ENCODE results near the gene CABLES1. TPM values are rescaled to one million over a fixed set of nuclear protein-coding genes. Genes with fewer than 3 reads are reported as not detected.

CABLES1 gene
- total and polyA plus RNA-seq, 3 donors from 2014 or later = 6.2 to 15.8 (median 12.0) TPM

- intact Hi-C loops (cut with DNase I; ENCODE audit: low total_unique reads) = no loop called here
- no peak for TF ChIP-seq POLR2A (IDR thresholded peaks at IDR 0.05)
- no peak for TF ChIP-seq CTCF (IDR thresholded peaks at IDR 0.05)
- no peaks in the 10 kb centered on the region for H3K27me3 ChIP-seq
- WGBS, 2 donors = 90 to 91% methylated on average over 12 to 13 of the region's 13 CpGs
- H3K4me1 ChIP-seq = no peaks in the 10 kb centered on the region
- H3K4me3 ChIP-seq = no peak overlapping the region
- no peaks in the 10 kb centered on the region for H3K9me3 ChIP-seq
- no peak for DNase-seq
- no peaks in the 10 kb centered on the region for H3K36me3 ChIP-seq (ENCODE audit: low read depth, missing control alignments)
- no peak overlapping the region for H3K27ac ChIP-seq
Observed at GRCh38 chr18:23177433-23178072, 42.3 kb downstream of the CABLES1 start.

- H3K36me3 ChIP-seq (ENCODE audit: low read depth, missing control alignments) = no peaks in the 10 kb centered on the region
- no peaks in the 10 kb centered on the region for H3K4me1 ChIP-seq
- H3K27me3 ChIP-seq = no peaks in the 10 kb centered on the region
- WGBS, 2 donors = 89 to 96% methylated on average over 4 to 7 of the region's 7 CpGs
- no peak overlapping the region for H3K4me3 ChIP-seq
- intact Hi-C loops (cut with DNase I; ENCODE audit: low total_unique reads) = no loop called here
- no peaks in the 10 kb centered on the region for H3K9me3 ChIP-seq
- TF ChIP-seq CTCF (IDR thresholded peaks at IDR 0.05) = no peak
- no peak for TF ChIP-seq POLR2A (IDR thresholded peaks at IDR 0.05)
- no peak overlapping the region for H3K27ac ChIP-seq
- no peak for DNase-seq
Observed at GRCh38 chr18:23178201-23178600, 42.9 kb downstream of the CABLES1 start.

GRCh38 chr18:23178661-23179081, 43.4 kb downstream of the CABLES1 start:
- Histone ChIP-seq H3K27ac (no peak overlapping the region), H3K27me3 (no peaks in the 10 kb centered on the region), H3K36me3 (ENCODE audit: low read depth, missing control alignments) (no peaks in the 10 kb centered on the region), H3K4me3 (no peak overlapping the region), H3K9me3 (no peaks in the 10 kb centered on the region), H3K4me1 (no peaks in the 10 kb centered on the region)
- intact Hi-C loops (cut with DNase I; ENCODE audit: low total_unique reads) = no loop called here
- TF ChIP-seq POLR2A (IDR thresholded peaks at IDR 0.05) = no peak
- no peak for TF ChIP-seq CTCF (IDR thresholded peaks at IDR 0.05)
- no peak for DNase-seq
- WGBS, 2 donors = 91 to 97% methylated on average over 6 of the region's 6 CpGs

GRCh38 chr18:23179416-23179815, 44.1 kb downstream of the CABLES1 start:
- no peak for DNase-seq
- no peaks in the 10 kb centered on the region for H3K9me3 ChIP-seq

More at GRCh38 chr18:23179416-23179815, 44.1 kb downstream of the CABLES1 start:
- H3K4me3 ChIP-seq = no peak overlapping the region
- H3K36me3 ChIP-seq (ENCODE audit: low read depth, missing control alignments) = no peaks in the 10 kb centered on the region
- intact Hi-C loops (cut with DNase I; ENCODE audit: low total_unique reads) = no loop called here
- H3K4me1 ChIP-seq = no peaks in the 10 kb centered on the region
- 80 to 85% methylated on average over 5 to 6 of the region's 6 CpGs for WGBS, 2 donors
- no peak for TF ChIP-seq POLR2A (IDR thresholded peaks at IDR 0.05)
- TF ChIP-seq CTCF (IDR thresholded peaks at IDR 0.05) = no peak
- H3K27me3 ChIP-seq = no peaks in the 10 kb centered on the region
- no peak overlapping the region for H3K27ac ChIP-seq

Data from testis (tissue), 3 donors.